GM12872 (cell line): ENCODE results near the gene TTC28.

Experiments used
- CTCF ChIP-seq: IDR thresholded peaks from 3 replicates; pipeline ENCODE4 v1.5.1; 2011; ENCODE audit warnings: low read depth, mild to moderate bottlenecking, low read length, moderate library complexity; ENCODE audit not compliant: insufficient read depth

TTC28 gene

GRCh38 chr22:28410050-28410816 is 269.4 kb downstream of the TTC28 start:
- TF ChIP-seq CTCF = no peak

GRCh38 chr22:28408709-28409108 is 270.9 kb downstream of the TTC28 start:
- TF ChIP-seq CTCF = no peak

- no peak for TF ChIP-seq CTCF
These were observed 272.0 kb downstream of the TTC28 start for GRCh38 chr22:28407645-28408044.

GRCh38 chr22:28406246-28406645 is 273.4 kb downstream of the TTC28 start:
- TF ChIP-seq CTCF = no peak

GRCh38 chr22:28405588-28405987 is 274.1 kb downstream of the TTC28 start:
- no peak for TF ChIP-seq CTCF

- TF ChIP-seq CTCF = no peak
These were observed 277.1 kb downstream of the TTC28 start for GRCh38 chr22:28402539-28402938.

GRCh38 chr22:28402060-28402459 is 277.6 kb downstream of the TTC28 start:
- no peak for TF ChIP-seq CTCF

- TF ChIP-seq CTCF = no peak
These were observed 280.7 kb downstream of the TTC28 start for GRCh38 chr22:28398981-28399380.
